Heart left ventricle (tissue), 13 donors: Measurements from ENCODE around the gene XRCC6.

Experiments
- POLR2A ChIP-seq, 2 donors: fragments of 450-650 bp; IDR thresholded peaks; one replicate each; pipeline ENCODE4 v1.6.1; 2017; ENCODE audit warnings: antibody characterized with exemption in 2 of 2, mild to moderate bottlenecking in 2 of 2, moderate library complexity in 2 of 2
- TF ChIP-seq, protein P1 (sequence below), 12 donors: fragments of 200-600 bp; sonication (generic) in 4 of 12; IDR thresholded peaks; one replicate each; pipeline versions ENCODE4 v1.5.0 to v1.8.0; 2018 to 2022; ENCODE audit warnings: antibody characterized with exemption in 12 of 12, mild to moderate bottlenecking in 5 of 12
- donor health status: ischemic (EF 13 %, LVEDD 7.1; RV severe dilation, severe dysfunction).
- donor health status: DM: no; HTN: yes; CAD: no.
- donor health status: DM: no; HTN: no; CAD: no.
- donor health status: ischemic (EF 25% LVEDD 6.9; RV normal size, moderate dysfunction).
- donor health status: ischemic (EF 25% LVEDD 5.7; RV mildly dilated, moderate dysfunction).
- donor health status: ischemic (EF 35%, LVEDD 5.7; RV mildly dilated, moderate dysfunction).
- donor health status: nonischemic (EF 11% LVEDD 7.7; RV severe dilation, severe dysfunction).
- donor health status: DM: yes; HTN: yes; CAD: no.
- donor health status: PGD.
- donor health status: ischemic (EF 29% LVEDD 5.4; RV normal size, mild dysfunction).
- donor health status: nonischemic (EF 23%, LVEDD 6.1; RV moderate dilation, normal function).

DNA sequence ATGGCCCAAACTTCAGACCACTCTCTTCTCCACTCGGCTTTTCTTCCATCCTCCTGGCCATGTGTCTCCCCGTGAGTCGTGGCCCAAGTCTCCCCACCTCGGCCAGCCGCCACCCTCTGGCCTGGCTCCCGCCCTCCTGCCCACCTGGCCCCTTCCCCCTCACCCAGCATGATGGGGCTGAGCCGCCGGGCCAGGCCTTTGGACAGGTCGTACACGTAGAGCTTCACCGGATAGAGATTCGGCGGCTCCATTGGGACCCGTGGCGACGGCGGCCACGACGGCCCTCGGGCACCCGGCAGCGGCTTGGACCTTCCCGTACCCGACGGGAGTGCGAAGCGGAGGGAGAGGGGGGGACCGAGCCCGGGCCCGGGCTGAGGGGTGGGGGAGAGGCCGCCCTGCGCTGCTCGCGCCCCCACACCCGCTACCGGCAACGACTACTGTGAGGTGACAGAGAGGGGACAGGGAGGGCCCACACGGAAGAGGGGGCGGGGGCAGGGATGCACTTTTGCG lies 451 bp upstream of the XRCC6 start, which contains the start of gene DESI1:
- peak in 1 of 2 donors; percentile 92 for TF ChIP-seq POLR2A (IDR thresholded peaks at IDR 0.05)
- TF ChIP-seq, protein P1, sequence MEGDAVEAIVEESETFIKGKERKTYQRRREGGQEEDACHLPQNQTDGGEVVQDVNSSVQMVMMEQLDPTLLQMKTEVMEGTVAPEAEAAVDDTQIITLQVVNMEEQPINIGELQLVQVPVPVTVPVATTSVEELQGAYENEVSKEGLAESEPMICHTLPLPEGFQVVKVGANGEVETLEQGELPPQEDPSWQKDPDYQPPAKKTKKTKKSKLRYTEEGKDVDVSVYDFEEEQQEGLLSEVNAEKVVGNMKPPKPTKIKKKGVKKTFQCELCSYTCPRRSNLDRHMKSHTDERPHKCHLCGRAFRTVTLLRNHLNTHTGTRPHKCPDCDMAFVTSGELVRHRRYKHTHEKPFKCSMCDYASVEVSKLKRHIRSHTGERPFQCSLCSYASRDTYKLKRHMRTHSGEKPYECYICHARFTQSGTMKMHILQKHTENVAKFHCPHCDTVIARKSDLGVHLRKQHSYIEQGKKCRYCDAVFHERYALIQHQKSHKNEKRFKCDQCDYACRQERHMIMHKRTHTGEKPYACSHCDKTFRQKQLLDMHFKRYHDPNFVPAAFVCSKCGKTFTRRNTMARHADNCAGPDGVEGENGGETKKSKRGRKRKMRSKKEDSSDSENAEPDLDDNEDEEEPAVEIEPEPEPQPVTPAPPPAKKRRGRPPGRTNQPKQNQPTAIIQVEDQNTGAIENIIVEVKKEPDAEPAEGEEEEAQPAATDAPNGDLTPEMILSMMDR (IDR thresholded peaks at IDR 0.05): no peak
